LNCaP clone FGC (cell line): ENCODE results near the gene PPP3R1.
A peak's percentile ranks its signal among the peaks of the same experiment; 100 is the strongest.

ENCODE experiments used
- DNase-seq: peaks from one replicate; pipeline ENCODE4 v3.0.0-alpha.2; 2011; ENCODE audit warnings: low read depth
- H3K4me3 ChIP-seq: 2 replicates; pipeline ENCODE4 v1.5.1; 2011; ENCODE audit warnings: mild to moderate bottlenecking, low read depth, low read length, control low read depth
- CTCF ChIP-seq: IDR thresholded peaks from 2 replicates; pipeline ENCODE4 v1.5.1; 2012; ENCODE audit warnings: mild to moderate bottlenecking; ENCODE audit not compliant: control insufficient read depth, insufficient read depth; ENCODE audit errors: extremely low read depth

PPP3R1 gene

GRCh38 chr2:68292108-68292710 lies 39.9 kb upstream of the PPP3R1 start:
- no peak overlapping the region for H3K4me3 ChIP-seq
- TF ChIP-seq CTCF = peak; percentile 87
- no peak for DNase-seq

GRCh38 chr2:68291314-68291713 lies 39.0 kb upstream of the PPP3R1 start:
- DNase-seq = no peak
- TF ChIP-seq CTCF = no peak
- H3K4me3 ChIP-seq = no peak overlapping the region

GRCh38 chr2:68290901-68291300 lies 38.6 kb upstream of the PPP3R1 start:
- no peak for TF ChIP-seq CTCF
- no peak for DNase-seq
- no peak overlapping the region for H3K4me3 ChIP-seq

- no peak for DNase-seq
- TF ChIP-seq CTCF = no peak
- H3K4me3 ChIP-seq = no peak overlapping the region
Observed at GRCh38 chr2:68287580-68288441, 35.5 kb upstream of the PPP3R1 start.

- no peak overlapping the region for H3K4me3 ChIP-seq
- no peak for DNase-seq
- TF ChIP-seq CTCF = no peak
Observed at GRCh38 chr2:68284896-68285295, 32.6 kb upstream of the PPP3R1 start.

GRCh38 chr2:68283419-68283812 lies 31.1 kb upstream of the PPP3R1 start:
- DNase-seq = no peak
- H3K4me3 ChIP-seq = no peak overlapping the region
- TF ChIP-seq CTCF = no peak
